Astrocyte (in vitro differentiated cells and primary cell): ENCODE data around the gene ZNF408. TPM values are rescaled to one million over a fixed set of nuclear protein-coding genes. Genes with fewer than 3 reads are reported as not detected.

Experiments used
- DNase-seq: peaks from one replicate; pipeline ENCODE4 v3.0.0-alpha.2; 2010; ENCODE audit warnings: low read depth
- FAIRE-seq: peaks from 2 replicates; lab custom pipeline; 2011; peaks lifted over from hg19 to GRCh38; lab: Jason Lieb, UNC
- H2AFZ ChIP-seq: 2 replicates; pipeline ENCODE4 v1.6.0; 2012; ENCODE audit warnings: low read depth, low read length, inconsistent platforms
- H3K27ac ChIP-seq: 2 replicates; pipeline ENCODE4 v1.5.1; 2011; ENCODE audit warnings: low read depth, low read length, inconsistent platforms
- H3K27me3 ChIP-seq: 2 replicates; pipeline ENCODE4 v1.6.0; 2011; ENCODE audit warnings: low read length, inconsistent platforms; ENCODE audit not compliant: insufficient read depth
- H3K36me3 ChIP-seq: 2 replicates; pipeline ENCODE4 v1.5.1; 2011; ENCODE audit warnings: low read length, inconsistent platforms; ENCODE audit not compliant: insufficient read depth
- H3K4me1 ChIP-seq: 2 replicates; pipeline ENCODE4 v1.5.1; 2011; ENCODE audit warnings: low read length, inconsistent platforms; ENCODE audit not compliant: insufficient read depth
- H3K4me2 ChIP-seq: 2 replicates; pipeline ENCODE4 v1.6.0; 2012; ENCODE audit warnings: low read length, inconsistent platforms
- H3K4me3 ChIP-seq: 2 replicates; pipeline ENCODE4 v1.5.1; 2011; ENCODE audit warnings: low read depth, mild to moderate bottlenecking, low read length, inconsistent platforms; ENCODE audit not compliant: insufficient read depth
- H3K79me2 ChIP-seq: 2 replicates; pipeline ENCODE4 v1.6.0; 2012; ENCODE audit warnings: mild to moderate bottlenecking, low read length, inconsistent platforms; ENCODE audit not compliant: insufficient read depth
- H3K9ac ChIP-seq: 2 replicates; pipeline ENCODE4 v1.6.0; 2012; ENCODE audit warnings: mild to moderate bottlenecking, low read length, inconsistent platforms
- H3K9me3 ChIP-seq: 2 replicates; pipeline ENCODE4 v1.5.1; 2012; ENCODE audit warnings: low read depth, mild to moderate bottlenecking, low read length, inconsistent platforms; ENCODE audit not compliant: insufficient read depth
- H4K20me1 ChIP-seq: 2 replicates; pipeline ENCODE4 v1.6.0; 2012; ENCODE audit warnings: low read length, inconsistent platforms; ENCODE audit not compliant: insufficient read depth
- H3K27ac Mint-ChIP-seq: one replicate; pipeline ENCODE4 v1.8.0; 2021; ENCODE audit warnings: mild to moderate bottlenecking, mixed read lengths; ENCODE audit not compliant: unreplicated experiment
- H3K27me3 Mint-ChIP-seq: one replicate; pipeline ENCODE4 v1.8.0; 2021; ENCODE audit warnings: low read depth, mixed read lengths; ENCODE audit not compliant: unreplicated experiment
- H3K36me3 Mint-ChIP-seq: one replicate; pipeline ENCODE4 v1.8.0; 2021; ENCODE audit warnings: low read depth, mixed read lengths; ENCODE audit not compliant: unreplicated experiment
- H3K4me1 Mint-ChIP-seq: one replicate; pipeline ENCODE4 v1.8.0; 2021; ENCODE audit warnings: low read depth, mixed read lengths; ENCODE audit not compliant: unreplicated experiment
- H3K4me3 Mint-ChIP-seq: one replicate; pipeline ENCODE4 v1.8.0; 2021; ENCODE audit warnings: mild to moderate bottlenecking, moderate library complexity, mixed read lengths; ENCODE audit not compliant: unreplicated experiment
- H3K9me3 Mint-ChIP-seq: one replicate; pipeline ENCODE4 v1.8.0; 2021; ENCODE audit warnings: mild to moderate bottlenecking, mixed read lengths; ENCODE audit not compliant: unreplicated experiment
- EZH2 ChIP-seq: IDR thresholded peaks from 2 replicates; pipeline ENCODE4 v1.6.1; 2012; ENCODE audit warnings: mild to moderate bottlenecking, low read length, inconsistent platforms; ENCODE audit not compliant: insufficient read depth
- total RNA-seq: library from RNA; stranded (reverse); gene quantifications from 2 replicates; pipeline ENCODE4 v1.2.1, GENCODE V29; 2021
- TF ChIP-seq, protein P1 (sequence below): IDR thresholded peaks from 2 replicates; pipeline ENCODE4 v1.5.1; 2011; ENCODE audit warnings: low read depth, mild to moderate bottlenecking, inconsistent platforms, low read length, moderate library complexity; ENCODE audit not compliant: insufficient read depth

ZNF408 gene
- total RNA-seq, 1 donor from 2014 or later, result 18.3 TPM

DNA sequence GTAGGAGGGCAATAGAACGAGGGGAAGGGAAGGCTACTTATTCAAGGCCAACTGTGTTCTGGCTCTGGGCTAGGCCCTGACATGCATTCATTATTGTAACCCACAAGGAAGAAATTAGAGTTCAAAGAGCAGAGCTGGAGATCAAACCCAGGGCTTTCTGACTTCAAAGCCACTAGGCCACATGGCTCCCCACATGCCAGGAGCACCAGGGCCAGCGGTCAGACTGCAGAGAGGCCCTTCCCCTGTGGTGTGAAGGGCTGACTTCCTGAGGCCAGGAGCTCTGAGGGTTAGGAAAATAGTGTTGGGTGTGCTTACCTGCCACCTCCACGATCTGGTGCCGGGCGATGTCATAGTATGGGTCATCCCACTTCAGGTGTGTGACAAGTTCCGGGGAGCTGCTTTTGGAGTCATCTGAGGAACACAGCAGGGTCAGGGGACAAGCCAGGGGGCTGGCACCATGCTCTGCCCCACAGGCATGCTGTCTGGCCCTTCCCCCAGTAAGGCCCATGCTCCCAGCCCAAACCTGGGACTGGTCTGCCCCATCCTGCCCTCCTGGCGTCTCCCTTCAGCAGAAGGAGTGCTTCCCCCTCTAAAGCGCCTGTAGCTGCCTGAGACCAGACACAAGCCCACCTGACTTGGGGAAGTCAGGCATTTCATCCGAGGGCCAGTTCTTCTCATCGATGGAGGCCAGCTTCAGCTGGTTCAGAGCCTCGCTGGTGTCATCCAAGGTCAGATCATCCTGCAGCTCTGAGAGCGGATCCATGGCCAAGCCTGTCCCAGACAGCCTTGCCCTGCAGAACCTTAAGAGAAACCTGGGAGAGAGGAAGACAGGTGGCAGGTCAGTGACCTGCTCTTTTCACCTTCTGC is 5.3 kb upstream of the ZNF408 start:
- H3K4me1 ChIP-seq, result peaks cover 25% of the 10 kb centered on the region
- no peak overlapping the region for H3K4me3 ChIP-seq
- H3K27me3 ChIP-seq, result no peaks in the 10 kb centered on the region
- H3K79me2 ChIP-seq, result peaks cover 58% of the 10 kb centered on the region
- no peaks in the 10 kb centered on the region for H3K9me3 ChIP-seq
- no peak overlapping the region for H3K9ac ChIP-seq
- no peak overlapping the region for H2AFZ ChIP-seq
- TF ChIP-seq EZH2, result no peak
- TF ChIP-seq, protein P1, sequence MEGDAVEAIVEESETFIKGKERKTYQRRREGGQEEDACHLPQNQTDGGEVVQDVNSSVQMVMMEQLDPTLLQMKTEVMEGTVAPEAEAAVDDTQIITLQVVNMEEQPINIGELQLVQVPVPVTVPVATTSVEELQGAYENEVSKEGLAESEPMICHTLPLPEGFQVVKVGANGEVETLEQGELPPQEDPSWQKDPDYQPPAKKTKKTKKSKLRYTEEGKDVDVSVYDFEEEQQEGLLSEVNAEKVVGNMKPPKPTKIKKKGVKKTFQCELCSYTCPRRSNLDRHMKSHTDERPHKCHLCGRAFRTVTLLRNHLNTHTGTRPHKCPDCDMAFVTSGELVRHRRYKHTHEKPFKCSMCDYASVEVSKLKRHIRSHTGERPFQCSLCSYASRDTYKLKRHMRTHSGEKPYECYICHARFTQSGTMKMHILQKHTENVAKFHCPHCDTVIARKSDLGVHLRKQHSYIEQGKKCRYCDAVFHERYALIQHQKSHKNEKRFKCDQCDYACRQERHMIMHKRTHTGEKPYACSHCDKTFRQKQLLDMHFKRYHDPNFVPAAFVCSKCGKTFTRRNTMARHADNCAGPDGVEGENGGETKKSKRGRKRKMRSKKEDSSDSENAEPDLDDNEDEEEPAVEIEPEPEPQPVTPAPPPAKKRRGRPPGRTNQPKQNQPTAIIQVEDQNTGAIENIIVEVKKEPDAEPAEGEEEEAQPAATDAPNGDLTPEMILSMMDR, result no peak
- peaks cover 14% of the 10 kb centered on the region for H3K36me3 Mint-ChIP-seq
- peaks cover 51% of the 10 kb centered on the region for H3K4me1 Mint-ChIP-seq
- H3K9me3 Mint-ChIP-seq, result no peaks in the 10 kb centered on the region
- H3K36me3 ChIP-seq, result peaks cover 24% of the 10 kb centered on the region
- peaks cover 26% of the 10 kb centered on the region for H4K20me1 ChIP-seq
- no peak overlapping the region for H3K27ac Mint-ChIP-seq
- no peak overlapping the region for H3K4me3 Mint-ChIP-seq
- FAIRE-seq (no peak), DNase-seq (no peak)
- no peak overlapping the region for H3K27ac ChIP-seq
- no peaks in the 10 kb centered on the region for H3K27me3 Mint-ChIP-seq
- no peak overlapping the region for H3K4me2 ChIP-seq

DNA sequence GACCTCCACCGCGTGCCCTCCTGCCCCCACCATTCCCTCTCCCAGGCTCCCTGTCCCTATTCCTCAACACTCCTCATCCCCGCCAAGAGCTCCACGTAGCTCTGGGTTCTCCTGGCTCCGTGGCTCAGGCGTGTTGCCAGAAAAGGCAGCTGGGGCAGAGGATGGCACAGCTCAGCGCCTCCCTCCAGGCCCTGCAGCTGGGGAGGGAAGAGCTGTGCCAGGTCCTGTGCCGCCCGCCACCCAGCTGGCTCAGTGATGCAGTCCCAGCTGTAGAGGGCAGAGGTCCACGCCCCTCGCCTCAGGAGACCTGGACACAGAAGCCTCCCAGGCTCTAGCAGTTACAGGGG is 4.6 kb upstream of the ZNF408 start:
- no peaks in the 10 kb centered on the region for H3K27me3 Mint-ChIP-seq
- H3K9me3 Mint-ChIP-seq, result no peaks in the 10 kb centered on the region
- no peak for DNase-seq
- Histone ChIP-seq H3K27me3 (no peaks in the 10 kb centered on the region), H3K4me1 (peaks cover 25% of the 10 kb centered on the region), H3K36me3 (peaks cover 21% of the 10 kb centered on the region), H3K79me2 (peaks cover 62% of the 10 kb centered on the region), H2AFZ (no peak overlapping the region), H3K27ac (no peak overlapping the region), H4K20me1 (peaks cover 26% of the 10 kb centered on the region), H3K4me3 (no peak overlapping the region), H3K9ac (no peak overlapping the region), H3K9me3 (no peaks in the 10 kb centered on the region), H3K4me2 (no peak overlapping the region)
- FAIRE-seq, result no peak
- no peak overlapping the region for H3K27ac Mint-ChIP-seq
- no peak for TF ChIP-seq EZH2
- TF ChIP-seq, protein P1, result no peak
- H3K36me3 Mint-ChIP-seq, result peaks cover 14% of the 10 kb centered on the region
- H3K4me3 Mint-ChIP-seq, result no peak overlapping the region
- peaks cover 51% of the 10 kb centered on the region for H3K4me1 Mint-ChIP-seq

GRCh38 chr11:46697303-46697702 is 3.5 kb upstream of the ZNF408 start:
- no peak overlapping the region for H2AFZ ChIP-seq
- no peak overlapping the region for H3K4me3 ChIP-seq
- H4K20me1 ChIP-seq, result peaks cover 26% of the 10 kb centered on the region
- FAIRE-seq (no peak), DNase-seq (no peak)
- Mint-ChIP-seq H3K27me3 (no peaks in the 10 kb centered on the region), H3K36me3 (peaks cover 15% of the 10 kb centered on the region), H3K9me3 (no peaks in the 10 kb centered on the region), H3K4me1 (peaks cover 54% of the 10 kb centered on the region), H3K4me3 (peak overlapping the region; percentile 62), H3K27ac (peak overlapping the region; percentile 100)
- no peaks in the 10 kb centered on the region for H3K9me3 ChIP-seq
- peaks cover 32% of the 10 kb centered on the region for H3K4me1 ChIP-seq
- H3K9ac ChIP-seq, result peak overlapping the region; percentile 31
- H3K27ac ChIP-seq, result no peak overlapping the region
- H3K4me2 ChIP-seq, result peak overlapping the region; percentile 93
- peaks cover 74% of the 10 kb centered on the region for H3K79me2 ChIP-seq
- no peak for TF ChIP-seq EZH2
- TF ChIP-seq, protein P1, result no peak
- H3K27me3 ChIP-seq, result no peaks in the 10 kb centered on the region
- H3K36me3 ChIP-seq, result peaks cover 19% of the 10 kb centered on the region
